ENCODE results near the gene ID1. TPM values are rescaled to one million over a fixed set of nuclear protein-coding genes. Genes with fewer than 3 reads are reported as not detected.
A peak's percentile ranks its signal among the peaks of the same experiment; 100 is the strongest.

The ID1 gene
- total RNA-seq, 1 donor, result 27.2 TPM

- no peak for TF ChIP-seq CTCF (IDR thresholded peaks at IDR 0.05; ENCODE audit: insufficient read depth, low read depth, low read length)
These were observed 2.2 kb upstream of the ID1 start for GRCh38 chr20:31602779-31603441.

DNA sequence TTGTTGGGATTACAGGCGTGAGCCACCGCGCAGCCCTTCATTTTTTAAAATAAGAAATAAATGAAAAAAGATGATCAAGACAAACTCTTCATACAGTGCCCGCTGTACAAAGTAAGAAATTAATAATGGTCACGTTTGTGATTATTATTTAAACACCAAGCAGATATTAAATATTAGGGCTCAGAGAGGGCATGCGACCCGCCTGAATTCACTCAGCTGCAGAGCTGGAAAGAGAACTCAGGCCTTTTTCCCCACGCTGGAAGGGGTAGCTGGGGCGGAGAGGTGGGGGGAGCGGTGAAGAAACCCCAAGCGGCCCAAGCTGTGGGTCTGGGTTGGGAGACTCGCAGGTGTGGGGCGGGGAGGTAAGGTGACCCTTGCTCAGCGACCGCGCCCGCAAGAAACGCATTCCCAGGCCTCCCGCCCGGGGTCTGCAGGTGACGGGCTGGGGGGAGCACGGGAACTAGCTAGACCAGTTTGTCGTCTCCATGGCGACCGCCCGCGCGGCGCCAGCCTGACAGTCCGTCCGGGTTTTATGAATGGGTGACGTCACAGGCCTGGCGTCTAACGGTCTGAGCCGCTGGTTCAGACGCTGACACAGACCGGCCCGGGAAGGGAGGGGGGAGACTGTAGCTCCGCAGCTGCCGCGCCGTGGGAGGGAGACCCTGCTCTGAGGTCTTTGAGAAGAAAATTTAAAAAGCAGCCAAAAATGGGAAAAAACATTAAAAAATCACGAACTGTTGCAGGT is 1.1 kb upstream of the ID1 start:
- peak overlapping the region; percentile 85 for H3K4me3 ChIP-seq (ENCODE audit: low read depth, low read length)
- DNase-seq (ENCODE audit: low read depth), result peak; percentile 97
- no peak for TF ChIP-seq CTCF (IDR thresholded peaks at IDR 0.05; ENCODE audit: insufficient read depth, low read depth, low read length)

More at GRCh38 chr20:31602779-31603441, 2.2 kb upstream of the ID1 start:
- H3K4me3 ChIP-seq (ENCODE audit: low read depth, low read length), result no peak overlapping the region
- DNase-seq (ENCODE audit: low read depth), result peak; percentile 87

DNA sequence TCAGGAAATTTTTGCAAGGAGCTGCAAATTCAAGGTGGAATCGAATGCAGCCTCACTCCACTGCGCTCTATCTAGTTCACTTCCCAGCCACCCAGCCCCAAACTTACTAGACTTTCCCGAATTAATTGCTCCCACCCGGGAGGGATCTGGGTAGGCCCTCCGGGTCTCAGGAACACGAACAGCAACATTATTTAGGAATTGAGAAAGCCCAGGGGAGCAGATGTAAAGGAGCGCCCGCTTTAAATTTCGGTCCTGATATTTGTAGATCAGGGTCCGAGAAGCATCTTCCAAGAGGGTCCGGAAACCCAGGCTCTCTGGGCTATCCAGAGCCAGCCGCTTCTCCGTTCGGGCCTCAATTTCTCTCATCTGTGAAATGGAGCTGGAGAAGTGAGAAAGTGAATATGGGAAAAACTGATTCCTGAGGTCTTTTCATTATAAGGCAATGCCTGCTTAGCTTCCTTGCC is 490 bp upstream of the ID1 start:
- H3K4me3 ChIP-seq (ENCODE audit: low read depth, low read length), result peak overlapping the region; percentile 85
- no peak for DNase-seq (ENCODE audit: low read depth)
- no peak for TF ChIP-seq CTCF (IDR thresholded peaks at IDR 0.05; ENCODE audit: insufficient read depth, low read depth, low read length)

- DNase-seq (ENCODE audit: low read depth), result peak; percentile 45
- peak overlapping the region; percentile 85 for H3K4me3 ChIP-seq (ENCODE audit: low read depth, low read length)
- no peak for TF ChIP-seq CTCF (IDR thresholded peaks at IDR 0.05; ENCODE audit: insufficient read depth, low read depth, low read length)
These were observed 1.1 kb downstream of the ID1 start for GRCh38 chr20:31605902-31606803.

- TF ChIP-seq CTCF (IDR thresholded peaks at IDR 0.05; ENCODE audit: insufficient read depth, low read depth, low read length), result no peak
- DNase-seq (ENCODE audit: low read depth), result peak; percentile 84
- H3K4me3 ChIP-seq (ENCODE audit: low read depth, low read length), result peak overlapping the region; percentile 85
These were observed 1.9 kb downstream of the ID1 start for GRCh38 chr20:31606804-31607639.
